GM23248 (cell line): ENCODE results near the gene CCDC192.

ENCODE experiments used
- EZH2 ChIP-seq: fragments of 200-600 bp; sonication (generic); IDR thresholded peaks from 2 replicates; pipeline ENCODE4 v1.6.1; 2018; ENCODE audit warnings: antibody characterized with exemption, mild to moderate bottlenecking; ENCODE audit not compliant: insufficient read depth, poor library complexity, severe bottlenecking
- EZH2phosphoT487 ChIP-seq: fragments of 200-600 bp; sonication (generic); IDR thresholded peaks from 2 replicates; pipeline ENCODE4 v1.6.1; 2018; ENCODE audit warnings: antibody characterized with exemption, moderate library complexity, mild to moderate bottlenecking, low read depth; ENCODE audit not compliant: insufficient read depth

DNA sequence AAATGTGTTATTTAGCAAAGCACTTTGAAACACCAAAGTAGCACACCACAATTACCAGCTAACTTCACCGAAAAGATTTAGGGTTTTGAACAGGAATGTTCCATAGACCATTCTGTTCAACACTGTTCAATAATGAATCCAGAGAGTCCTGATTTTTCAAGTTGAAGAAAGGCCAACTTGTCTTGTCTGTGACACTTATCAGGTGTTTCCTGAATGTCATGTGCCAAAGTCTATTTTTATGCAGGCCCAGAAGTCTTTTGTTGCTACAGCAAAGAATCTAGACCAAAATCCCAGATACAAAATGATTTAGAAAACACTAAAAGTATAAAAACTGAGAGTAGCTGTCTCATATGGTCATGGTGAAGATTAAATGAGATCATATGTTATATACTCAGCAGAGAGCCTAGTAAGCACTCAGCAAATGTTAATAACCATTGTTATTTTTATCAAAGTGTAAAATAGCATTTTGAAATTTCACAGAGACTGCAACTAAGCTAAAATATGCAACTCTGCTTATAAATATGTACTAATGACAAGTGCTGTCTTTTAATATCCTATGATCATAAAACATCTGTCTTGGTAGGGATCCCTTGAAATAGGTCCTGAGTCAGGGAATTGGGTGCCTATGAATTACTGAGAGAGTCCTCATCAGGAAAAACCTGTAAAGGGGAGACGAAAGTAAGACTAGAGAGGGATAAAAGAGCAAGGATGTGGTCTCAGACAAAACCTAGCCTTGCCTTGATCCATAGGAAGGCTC is 258.0 kb downstream of the CCDC192 start:
- no peak for TF ChIP-seq EZH2
- TF ChIP-seq EZH2phosphoT487, result no peak
